Stimulated activated CD8-positive, alpha-beta memory T cell treated with anti-CD3 and anti-CD28 coated beads, Interleukin-7, amount 100 ng/mL, for 24 hours (primary cell): ENCODE data around the gene NDUFB2.
A peak's percentile ranks its signal among the peaks of the same experiment; 100 is the strongest.
"Not testable (repeated sequence)": the region's sequence is repeated elsewhere in the genome, so short reads cannot be mapped to it uniquely, and the experiment has no call there.

Experiments
- DNase-seq: peaks from one replicate; pipeline ENCODE4 v3.0.0-alpha.2; 2020; ENCODE audit warnings: low read depth

The NDUFB2 gene

GRCh38 chr7:140689199-140690152 is 7.0 kb upstream of the NDUFB2 start:
- no peak for DNase-seq

GRCh38 chr7:140691376-140692045 is 5.0 kb upstream of the NDUFB2 start:
- no peak for DNase-seq

- not testable (repeated sequence) for DNase-seq
Measured at GRCh38 chr7:140693849-140694248, 2.7 kb upstream of the NDUFB2 start.

- DNase-seq, result no peak
Measured at GRCh38 chr7:140694592-140694991, 1.9 kb upstream of the NDUFB2 start.

- DNase-seq, result no peak
Measured at GRCh38 chr7:140695381-140695780, 1.1 kb upstream of the NDUFB2 start.

GRCh38 chr7:140696024-140696679 is 356 bp upstream of the NDUFB2 start:
- DNase-seq, result peak; percentile 88

GRCh38 chr7:140697447-140698143 is 1.1 kb downstream of the NDUFB2 start:
- DNase-seq, result no peak

GRCh38 chr7:140698477-140698876 is 2.0 kb downstream of the NDUFB2 start:
- DNase-seq, result no peak

- DNase-seq, result no peak
Measured at GRCh38 chr7:140702774-140703173, 6.3 kb downstream of the NDUFB2 start.

GRCh38 chr7:140704205-140704604 is 7.7 kb downstream of the NDUFB2 start:
- no peak for DNase-seq

GRCh38 chr7:140707132-140707531 is 10.6 kb downstream of the NDUFB2 start:
- DNase-seq, result no peak

GRCh38 chr7:140708764-140709163 is 12.3 kb downstream of the NDUFB2 start:
- DNase-seq, result not testable (repeated sequence)

GRCh38 chr7:140712392-140712791 is 15.9 kb downstream of the NDUFB2 start:
- not testable (repeated sequence) for DNase-seq

GRCh38 chr7:140714331-140715040 is 18.0 kb downstream of the NDUFB2 start:
- DNase-seq, result no peak

GRCh38 chr7:140719721-140720120 is 23.2 kb downstream of the NDUFB2 start:
- no peak for DNase-seq

GRCh38 chr7:140722254-140722653 is 25.7 kb downstream of the NDUFB2 start:
- DNase-seq, result no peak

GRCh38 chr7:140723006-140723405 is 26.5 kb downstream of the NDUFB2 start:
- DNase-seq, result no peak

GRCh38 chr7:140723574-140723973 is 27.1 kb downstream of the NDUFB2 start:
- no peak for DNase-seq

GRCh38 chr7:140724706-140725105 is 28.2 kb downstream of the NDUFB2 start:
- DNase-seq, result no peak

- DNase-seq, result no peak
Measured at GRCh38 chr7:140726281-140726680, 29.8 kb downstream of the NDUFB2 start.

GRCh38 chr7:140732416-140732815 is 35.9 kb downstream of the NDUFB2 start:
- DNase-seq, result no peak
